GM12878 (cell line): ENCODE measurements around the gene MOV10L1. TPM values are rescaled to one million over a fixed set of nuclear protein-coding genes. Genes with fewer than 3 reads are reported as not detected.

Source experiments
- ATAC-seq: fragments of 200-7000 bp; cut with Tn5 transposase; 3 replicates; pipeline ENCODE4 v1.9.1; 2020; ENCODE audit warnings: mild to moderate bottlenecking, moderate library complexity
- BruUV-seq: library from RNA; stranded (reverse); fragments of 400-500 nt; replicated peaks from 2 replicates; lab custom pipeline; 2021; lab: Mats Ljungman, UMichigan
- CTCF ChIA-PET: fragments of 300-600 bp; sonication (Branson Sonifier 250); formaldehyde crosslinking; extraction: SDS; loops from one replicate; lab custom pipeline; 2021; ENCODE audit warnings: inconsistent platforms; lab: Yijun Ruan, JAX
- POLR2A ChIA-PET: fragments of 350-600 bp; formaldehyde crosslinking; extraction: SDS; loops from one replicate; lab custom pipeline; 2021; ENCODE audit warnings: inconsistent platforms; lab: Charles Lee
- RAD21 ChIA-PET: fragments of 300-600 bp; sonication (Branson Sonifier 250); formaldehyde crosslinking; loops from one replicate; lab custom pipeline; 2023; ENCODE audit warnings: antibody characterized with exemption; ENCODE audit not compliant: unreplicated experiment; lab: Charles Lee
- SMC1A ChIA-PET: fragments of 300-600 bp; sonication (Branson Sonifier 250); formaldehyde crosslinking; loops from one replicate; lab custom pipeline; 2023; ENCODE audit not compliant: unreplicated experiment, uncharacterized antibody; lab: Charles Lee
- DNase-seq: peaks from one replicate; pipeline ENCODE4 v3.0.0-alpha.2; 2011; ENCODE audit warnings: low read depth, low spot score
- FAIRE-seq: peaks from 3 replicates; lab custom pipeline; 2011; peaks lifted over from hg19 to GRCh38; lab: Jason Lieb, UNC
- H2AFZ ChIP-seq: 2 replicates; pipeline ENCODE4 v1.6.0; 2011; ENCODE audit warnings: low read depth, low read length, control low read depth; ENCODE audit not compliant: control insufficient read depth
- H3K27ac ChIP-seq: 2 replicates; pipeline ENCODE4 v1.5.1; 2011; ENCODE audit warnings: control low read depth; ENCODE audit not compliant: control insufficient read depth, insufficient read depth
- H3K27me3 ChIP-seq, 2 experiments: replicated peaks in 1 of 2; 2 replicates each; pipeline versions ENCODE4 v1.6.0 to v1.6.1; 2011; ENCODE audit warnings: low read length in 1 of 2; ENCODE audit not compliant: control insufficient read depth in 2 of 2, insufficient read depth in 2 of 2
- H3K36me3 ChIP-seq, 2 experiments: 2 replicates each; pipeline ENCODE4 v1.5.1; 2011; ENCODE audit warnings: low read length in 1 of 2; ENCODE audit not compliant: control insufficient read depth in 2 of 2, insufficient read depth in 2 of 2
- H3K4me1 ChIP-seq: 2 replicates; pipeline ENCODE4 v1.6.1; 2011; ENCODE audit warnings: mild to moderate bottlenecking, low read length, moderate library complexity, mixed read lengths; ENCODE audit not compliant: control insufficient read depth, insufficient read depth
- H3K4me2 ChIP-seq: 2 replicates; pipeline ENCODE4 v1.6.0; 2011; ENCODE audit warnings: control low read depth; ENCODE audit not compliant: control insufficient read depth, insufficient read depth
- H3K4me3 ChIP-seq: fragments of 200-600 bp; sonication (generic); 2 replicates; pipeline ENCODE4 v1.5.1; 2016
- H3K79me2 ChIP-seq: 2 replicates; pipeline ENCODE4 v1.6.0; 2011; ENCODE audit warnings: low read length; ENCODE audit not compliant: control insufficient read depth, insufficient read depth
- H3K9ac ChIP-seq: 2 replicates; pipeline ENCODE4 v1.8.0; 2011; ENCODE audit warnings: low read length, control low read depth, mixed read lengths; ENCODE audit not compliant: control insufficient read depth, insufficient read depth
- H3K9me3 ChIP-seq: replicated peaks from 3 replicates; pipeline ENCODE4 v1.5.1; 2011; ENCODE audit warnings: mild to moderate bottlenecking, low read length; ENCODE audit not compliant: control insufficient read depth, insufficient read depth
- H4K20me1 ChIP-seq: 2 replicates; pipeline ENCODE4 v1.6.0; 2011; ENCODE audit not compliant: control insufficient read depth, insufficient read depth
- FOXM1 ChIP-seq: IDR thresholded peaks from 2 replicates; pipeline ENCODE4 v1.6.1; 2012; ENCODE audit warnings: low read depth, mild to moderate bottlenecking, inconsistent platforms, low read length, moderate library complexity
- GATAD2B ChIP-seq: fragments of 450-650 bp; conservative IDR thresholded peaks from 2 replicates; pipeline ENCODE4 v1.6.1; 2017; ENCODE audit warnings: low read depth, mild to moderate bottlenecking, moderate library complexity
- JUNB ChIP-seq: IDR thresholded peaks from 2 replicates; pipeline ENCODE4 v1.6.1; 2016; ENCODE audit warnings: antibody characterized with exemption, mild to moderate bottlenecking
- PAX8 ChIP-seq: fragments of 450-650 bp; IDR thresholded peaks from 2 replicates; pipeline ENCODE4 v1.6.1; 2017; ENCODE audit warnings: mild to moderate bottlenecking, moderate library complexity
- SIN3A ChIP-seq: IDR thresholded peaks from 2 replicates; pipeline ENCODE4 v1.6.1; 2012; ENCODE audit warnings: low read depth, low read length, improper control_type of control experiment
- ZBED1 ChIP-seq: IDR thresholded peaks from 2 replicates; pipeline ENCODE4 v1.6.1; 2016; ENCODE audit warnings: borderline replicate concordance
- WGBS: methylation state at CpG from one replicate; pipeline ENCODE4 v1.1.6; 2016; ENCODE audit warnings: low lambda C conversion rate; ENCODE audit not compliant: insufficient replicate concordance, insufficient coverage; ENCODE audit errors: missing lambda C conversion rate; 5-methylcytosine and 5-hydroxymethylcytosine counted together
- in situ Hi-C: fragments of 300-500 bp; cut with MboI; formaldehyde crosslinking; loops from 9 replicates; pipeline ENCODE4 v1.14.3; 2018; ENCODE audit warnings: mixed read lengths
- intact Hi-C: fragments of 100-400 bp; cut with micrococcal nuclease; formaldehyde crosslinking; loops from one replicate; pipeline ENCODE4 v1.14.2; 2022; ENCODE audit not compliant: unreplicated experiment
- polyA plus RNA-seq, 11 experiments: library from polyadenylated mRNA; depleted of rRNA in 4 of 11; unstranded in 6 of 11; stranded (reverse) in 5 of 11; fragments of >200 nt; fragmentation: Nextera tagmentation in 4 of 11; fragmentation: Illumina TruSeq in 1 of 11; extraction: Ambion mirVana in 4 of 11; extraction: Trizol in 1 of 11; gene quantifications; 1 replicate in 1 of 11; 2 replicates in 10 of 11; pipeline versions ENCODE4 v1.2.1 to v1.2.3, GENCODE V29; 2011 to 2016; ENCODE audit warnings: inconsistent platforms in 2 of 11, missing spikeins in 2 of 11, low read depth in 1 of 11
- total RNA-seq, 4 experiments: library from RNA; depleted of rRNA in 3 of 4; stranded (reverse); fragments of >200 nt in 3 of 4; fragmentation: Illumina TruSeq in 1 of 4; extraction: Trizol in 1 of 4; gene quantifications; 2 replicates each; pipeline versions ENCODE4 v1.2.1 to v1.2.3, GENCODE V29; 2013 to 2021
- TF ChIP-seq, protein P1 (sequence below): fragments of 450-650 bp; IDR thresholded peaks from 2 replicates; pipeline ENCODE4 v1.6.1; 2016; ENCODE audit warnings: mild to moderate bottlenecking, moderate library complexity, borderline replicate concordance

The MOV10L1 gene
- total and polyA plus RNA-seq, 10 of the 15 experiments (the other 5 are each of a cell fraction or from before 2014, with no cell fraction given): 0.22 TPM; not detected in 9

DNA sequence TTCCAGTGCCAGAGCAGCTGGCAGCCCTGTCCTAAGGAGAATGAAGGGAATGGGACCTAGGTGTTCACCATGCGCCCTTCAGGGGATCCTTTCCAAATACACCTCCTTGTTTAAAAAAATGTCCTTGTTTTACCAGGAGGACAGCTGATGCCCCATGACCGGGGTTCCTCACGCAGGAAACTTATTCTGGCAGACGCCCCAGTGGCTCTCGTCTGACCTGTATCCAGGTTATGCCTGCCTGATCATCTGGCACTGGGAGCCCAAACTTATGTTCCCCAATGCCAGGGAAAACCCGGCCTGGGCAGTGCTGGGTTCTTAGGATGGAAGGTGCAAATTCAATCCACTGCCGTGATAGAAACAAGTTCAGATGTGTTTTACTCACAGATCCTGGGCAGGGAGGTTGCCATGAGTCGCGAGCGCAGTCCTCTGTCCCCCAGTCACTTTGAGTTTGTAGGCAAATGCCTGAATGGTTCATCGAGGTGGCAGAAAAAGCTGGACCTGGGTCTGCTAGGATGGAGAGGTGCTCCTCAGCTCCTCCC is 31.5 kb downstream of the MOV10L1 start:
- Histone ChIP-seq H3K79me2 (no peaks in the 10 kb centered on the region), H3K4me3 (no peak overlapping the region), H3K36me3 (no peaks in the 10 kb centered on the region), H3K27ac (no peak overlapping the region), H2AFZ (no peak overlapping the region), H3K4me1 (no peaks in the 10 kb centered on the region), H4K20me1 (no peaks in the 10 kb centered on the region), H3K9me3 (no peaks in the 10 kb centered on the region; the same call in 2 of the 3 replicates), H3K27me3 (peaks cover 0 to 3% of the 10 kb centered on the region in 2 experiments; a peak in 2 of 4 replicates), H3K9ac (no peak overlapping the region), H3K4me2 (no peak overlapping the region)
- POLR2A ChIA-PET: no interaction called here
- no TSS peak for BruUV-seq
- FAIRE-seq: no peak
- intact Hi-C loops: no loop called here
- SMC1A ChIA-PET: no interaction called here
- CTCF ChIA-PET: no interaction called here
- in situ Hi-C loops: no loop called here
- ATAC-seq: no peak
- TF ChIP-seq JUNB (no peak), PAX8 (no peak), GATAD2B (no peak), FOXM1 (no peak), SIN3A (no peak), ZBED1 (no peak)
- TF ChIP-seq, protein P1, sequence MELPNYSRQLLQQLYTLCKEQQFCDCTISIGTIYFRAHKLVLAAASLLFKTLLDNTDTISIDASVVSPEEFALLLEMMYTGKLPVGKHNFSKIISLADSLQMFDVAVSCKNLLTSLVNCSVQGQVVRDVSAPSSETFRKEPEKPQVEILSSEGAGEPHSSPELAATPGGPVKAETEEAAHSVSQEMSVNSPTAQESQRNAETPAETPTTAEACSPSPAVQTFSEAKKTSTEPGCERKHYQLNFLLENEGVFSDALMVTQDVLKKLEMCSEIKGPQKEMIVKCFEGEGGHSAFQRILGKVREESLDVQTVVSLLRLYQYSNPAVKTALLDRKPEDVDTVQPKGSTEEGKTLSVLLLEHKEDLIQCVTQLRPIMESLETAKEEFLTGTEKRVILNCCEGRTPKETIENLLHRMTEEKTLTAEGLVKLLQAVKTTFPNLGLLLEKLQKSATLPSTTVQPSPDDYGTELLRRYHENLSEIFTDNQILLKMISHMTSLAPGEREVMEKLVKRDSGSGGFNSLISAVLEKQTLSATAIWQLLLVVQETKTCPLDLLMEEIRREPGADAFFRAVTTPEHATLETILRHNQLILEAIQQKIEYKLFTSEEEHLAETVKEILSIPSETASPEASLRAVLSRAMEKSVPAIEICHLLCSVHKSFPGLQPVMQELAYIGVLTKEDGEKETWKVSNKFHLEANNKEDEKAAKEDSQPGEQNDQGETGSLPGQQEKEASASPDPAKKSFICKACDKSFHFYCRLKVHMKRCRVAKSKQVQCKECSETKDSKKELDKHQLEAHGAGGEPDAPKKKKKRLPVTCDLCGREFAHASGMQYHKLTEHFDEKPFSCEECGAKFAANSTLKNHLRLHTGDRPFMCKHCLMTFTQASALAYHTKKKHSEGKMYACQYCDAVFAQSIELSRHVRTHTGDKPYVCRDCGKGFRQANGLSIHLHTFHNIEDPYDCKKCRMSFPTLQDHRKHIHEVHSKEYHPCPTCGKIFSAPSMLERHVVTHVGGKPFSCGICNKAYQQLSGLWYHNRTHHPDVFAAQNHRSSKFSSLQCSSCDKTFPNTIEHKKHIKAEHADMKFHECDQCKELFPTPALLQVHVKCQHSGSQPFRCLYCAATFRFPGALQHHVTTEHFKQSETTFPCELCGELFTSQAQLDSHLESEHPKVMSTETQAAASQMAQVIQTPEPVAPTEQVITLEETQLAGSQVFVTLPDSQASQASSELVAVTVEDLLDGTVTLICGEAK: no peak
- no peak for DNase-seq
- WGBS: 48% methylated on average over 11 of the region's 11 CpGs
- RAD21 ChIA-PET: no interaction called here
